GM19438 (cell line): ENCODE results near the gene POLD1.
"Not testable (repeated sequence)": the region's sequence is repeated elsewhere in the genome, so short reads cannot be mapped to it uniquely, and the experiment has no call there.

Source experiments
- ATAC-seq: cut with Tn5 transposase; IDR thresholded peaks from one replicate; pipeline ENCODE4 v1.9.1; 2021; ENCODE audit warnings: low read depth; ENCODE audit not compliant: unreplicated experiment

The POLD1 gene

DNA sequence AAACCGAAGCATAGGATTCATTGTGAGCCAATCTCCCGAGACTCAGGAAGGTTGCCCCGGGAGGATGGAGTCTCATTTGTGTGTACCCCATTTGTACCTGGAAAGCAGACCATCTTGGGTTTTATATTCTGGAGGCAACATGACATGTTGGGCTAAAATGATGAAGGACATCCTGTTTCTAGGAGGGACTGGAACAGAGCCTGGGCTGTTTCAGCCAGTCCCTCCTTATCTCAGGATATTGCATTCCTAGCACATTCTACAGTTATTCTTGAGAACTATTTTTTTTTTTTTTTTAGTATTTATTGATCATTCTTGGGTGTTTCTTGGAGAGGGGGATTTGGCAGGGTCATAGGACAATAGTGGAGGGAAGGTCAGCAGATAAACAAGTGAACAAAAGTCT, 6.1 kb downstream of the POLD1 start:
- ATAC-seq: not testable (repeated sequence)

DNA sequence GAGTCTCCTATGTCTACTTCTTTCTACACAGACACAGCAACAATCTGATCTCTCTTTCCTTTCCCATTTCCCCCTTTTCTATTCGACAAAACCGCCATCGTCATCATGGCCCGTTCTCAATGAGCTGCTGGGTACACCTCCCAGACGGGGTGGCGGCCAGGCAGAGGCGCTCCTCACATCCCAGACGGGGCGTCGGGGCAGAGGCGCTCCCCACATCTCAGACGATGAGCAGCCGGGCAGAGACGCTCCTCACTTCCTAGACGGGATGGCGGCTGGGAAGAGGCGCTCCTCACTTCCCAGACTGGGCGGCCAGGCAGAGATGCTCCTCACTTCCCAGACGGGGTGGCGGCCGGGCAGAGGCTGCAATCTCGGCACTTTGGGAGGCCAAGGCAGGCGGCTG, 6.8 kb downstream of the POLD1 start:
- not testable (repeated sequence) for ATAC-seq

DNA sequence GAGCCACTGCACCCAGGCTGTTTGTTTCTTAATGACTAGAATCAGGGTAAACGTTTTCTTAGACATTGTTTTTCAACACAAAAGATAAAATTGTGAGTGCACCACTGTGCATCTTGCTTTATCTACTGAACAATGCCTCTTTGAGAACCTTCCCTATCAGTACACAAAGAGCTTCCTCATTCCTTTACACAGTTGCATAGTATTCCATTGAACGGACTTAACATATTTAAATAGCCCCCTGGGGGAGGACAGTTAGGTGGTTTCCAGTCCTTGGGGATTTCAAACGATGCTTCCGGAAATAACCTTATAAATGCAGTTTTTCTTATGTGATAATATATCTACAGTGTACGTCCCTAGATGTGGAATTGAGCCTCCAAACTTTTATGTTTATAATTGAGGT, 8.6 kb downstream of the POLD1 start:
- no peak for ATAC-seq

DNA sequence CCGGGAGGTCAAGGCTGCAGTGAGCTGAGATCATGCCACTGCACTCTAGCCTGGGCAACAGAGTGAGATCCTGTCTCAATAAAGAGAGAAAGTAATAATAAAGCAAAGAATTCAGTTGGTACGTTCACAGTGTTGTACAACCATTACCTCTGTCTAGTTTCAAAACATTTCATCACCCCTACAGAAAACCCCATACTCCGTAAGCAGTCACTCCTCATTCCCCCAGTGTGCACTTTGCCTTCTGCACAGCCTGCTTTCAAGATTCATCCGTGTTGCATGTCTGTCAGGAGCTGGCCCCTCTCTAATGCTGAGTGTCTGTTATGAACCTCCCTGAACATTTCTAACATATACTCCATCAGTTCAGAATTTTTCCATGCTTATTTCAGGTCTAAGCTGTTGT, 9.4 kb downstream of the POLD1 start:
- ATAC-seq: no peak

DNA sequence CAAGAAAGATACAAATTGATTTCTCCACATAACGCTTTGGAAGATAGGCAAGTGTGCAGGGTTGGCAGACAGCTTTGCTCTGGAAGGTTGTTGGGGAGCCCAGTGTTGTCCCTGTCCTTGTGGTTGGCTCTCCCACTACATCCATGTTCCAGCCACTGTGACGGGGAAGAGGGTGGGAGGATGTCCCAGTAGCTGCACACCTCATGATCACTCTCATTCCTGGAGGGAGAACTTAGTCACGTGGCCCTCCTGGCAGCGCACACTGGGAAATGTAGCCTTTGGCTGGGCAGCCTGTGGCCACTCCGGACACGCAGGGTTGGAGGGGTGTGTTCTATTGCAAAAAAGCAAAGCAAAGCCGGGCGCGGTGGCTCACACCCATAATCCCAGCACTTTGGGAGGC, 9.9 kb downstream of the POLD1 start:
- ATAC-seq: no peak

DNA sequence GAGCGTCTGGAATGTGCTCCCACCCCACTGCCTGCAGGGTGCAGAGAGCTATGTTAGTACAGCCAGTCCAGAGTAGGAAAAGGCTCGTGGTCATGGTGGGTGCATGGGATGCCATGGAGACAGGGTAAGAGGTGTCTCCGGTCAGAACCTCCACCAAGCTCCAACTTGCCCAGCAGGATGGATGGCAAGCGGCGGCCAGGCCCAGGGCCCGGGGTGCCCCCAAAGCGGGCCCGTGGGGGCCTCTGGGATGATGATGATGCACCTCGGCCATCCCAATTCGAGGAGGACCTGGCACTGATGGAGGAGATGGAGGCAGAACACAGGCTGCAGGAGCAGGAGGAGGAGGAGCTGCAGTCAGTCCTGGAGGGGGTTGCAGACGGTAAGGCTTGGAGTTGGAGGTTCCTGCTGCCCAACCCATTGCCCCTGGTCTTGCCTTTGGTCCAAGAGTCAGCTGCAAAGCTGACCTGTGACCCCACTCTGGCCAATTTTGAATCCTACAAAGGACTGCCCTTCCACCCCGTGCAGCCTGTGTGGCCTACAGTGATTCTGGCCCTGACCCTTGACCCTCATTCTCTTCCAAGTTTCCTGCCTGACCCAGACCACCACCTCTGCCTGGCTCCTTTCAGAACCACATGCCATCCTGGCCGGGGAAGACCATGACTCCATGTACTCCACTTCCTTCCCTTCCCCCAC, 14.7 kb downstream of the POLD1 start:
- no peak for ATAC-seq

DNA sequence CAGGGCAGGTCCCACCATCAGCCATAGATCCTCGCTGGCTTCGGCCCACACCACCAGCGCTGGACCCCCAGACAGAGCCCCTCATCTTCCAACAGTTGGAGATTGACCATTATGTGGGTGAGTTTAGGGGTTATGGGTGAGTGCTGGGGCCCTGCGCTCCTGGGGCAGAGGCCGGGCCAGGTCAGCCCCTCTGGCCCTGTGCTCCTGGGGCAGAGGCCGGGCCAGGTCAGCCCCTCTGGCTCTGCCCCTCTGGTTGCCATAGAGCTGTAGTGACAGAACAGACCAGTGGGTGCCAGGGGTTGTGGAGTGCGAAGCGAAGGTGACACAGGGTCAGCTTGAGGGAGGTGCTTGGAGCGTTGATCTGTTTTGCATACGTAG, 15.2 kb downstream of the POLD1 start:
- ATAC-seq: no peak

DNA sequence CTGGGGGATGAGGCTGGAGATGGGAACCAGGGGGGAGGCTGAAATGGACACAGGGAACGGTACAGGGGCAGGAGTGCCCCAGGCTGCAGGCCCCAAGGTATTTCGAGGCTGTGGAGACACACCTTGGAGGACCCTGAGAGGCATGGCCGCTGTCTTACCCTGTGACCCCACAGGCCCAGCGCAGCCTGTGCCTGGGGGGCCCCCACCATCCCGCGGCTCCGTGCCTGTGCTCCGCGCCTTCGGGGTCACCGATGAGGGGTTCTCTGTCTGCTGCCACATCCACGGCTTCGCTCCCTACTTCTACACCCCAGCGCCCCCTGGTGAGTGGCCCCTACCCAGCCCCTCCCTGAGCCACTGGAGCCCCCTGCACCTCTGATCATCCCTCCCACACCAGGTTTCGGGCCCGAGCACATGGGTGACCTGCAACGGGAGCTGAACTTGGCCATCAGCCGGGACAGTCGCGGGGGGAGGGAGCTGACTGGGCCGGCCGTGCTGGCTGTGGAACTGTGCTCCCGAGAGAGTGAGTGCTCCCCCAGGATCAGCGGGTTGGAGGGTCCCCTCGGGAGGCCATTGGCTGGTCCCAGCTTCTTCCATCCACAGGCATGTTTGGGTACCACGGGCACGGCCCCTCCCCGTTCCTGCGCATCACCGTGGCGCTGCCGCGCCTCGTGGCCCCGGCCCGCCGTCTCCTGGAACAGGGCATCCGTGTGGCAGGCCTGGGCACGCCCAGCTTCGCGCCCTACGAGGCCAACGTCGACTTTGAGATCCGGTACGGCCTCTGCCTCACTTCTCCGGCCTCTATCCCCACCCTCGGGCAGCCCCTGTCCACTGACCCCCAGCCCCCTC, 17.7 kb downstream of the POLD1 start:
- no peak for ATAC-seq

DNA sequence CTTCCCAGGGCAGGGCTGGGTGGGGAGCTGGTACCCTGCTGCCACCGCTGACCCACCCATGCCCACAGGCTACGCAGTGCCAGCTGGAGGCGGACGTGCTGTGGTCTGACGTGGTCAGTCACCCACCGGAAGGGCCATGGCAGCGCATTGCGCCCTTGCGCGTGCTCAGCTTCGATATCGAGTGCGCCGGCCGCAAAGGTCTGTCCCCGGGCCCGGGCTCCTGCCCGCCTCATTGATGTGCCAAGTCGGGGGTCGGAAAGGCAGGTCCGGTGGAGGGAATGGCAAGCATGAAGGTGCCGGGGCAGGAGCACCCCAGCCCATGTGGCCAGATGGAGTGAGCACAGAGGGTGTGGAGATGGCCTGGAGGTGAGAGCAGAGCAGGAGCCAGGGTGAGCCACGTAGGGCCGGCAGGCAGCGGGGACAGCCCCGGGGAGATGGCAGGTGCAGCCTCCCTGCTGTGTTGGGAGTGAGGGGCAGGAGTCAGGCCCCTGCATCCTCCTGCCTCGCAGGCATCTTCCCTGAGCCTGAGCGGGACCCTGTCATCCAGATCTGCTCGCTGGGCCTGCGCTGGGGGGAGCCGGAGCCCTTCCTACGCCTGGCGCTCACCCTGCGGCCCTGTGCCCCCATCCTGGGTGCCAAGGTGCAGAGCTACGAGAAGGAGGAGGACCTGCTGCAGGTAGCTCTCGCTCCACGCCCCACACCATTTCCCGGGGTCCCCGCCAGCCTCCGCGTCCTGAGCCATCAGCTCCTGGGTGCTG, 18.6 kb downstream of the POLD1 start:
- no peak for ATAC-seq

DNA sequence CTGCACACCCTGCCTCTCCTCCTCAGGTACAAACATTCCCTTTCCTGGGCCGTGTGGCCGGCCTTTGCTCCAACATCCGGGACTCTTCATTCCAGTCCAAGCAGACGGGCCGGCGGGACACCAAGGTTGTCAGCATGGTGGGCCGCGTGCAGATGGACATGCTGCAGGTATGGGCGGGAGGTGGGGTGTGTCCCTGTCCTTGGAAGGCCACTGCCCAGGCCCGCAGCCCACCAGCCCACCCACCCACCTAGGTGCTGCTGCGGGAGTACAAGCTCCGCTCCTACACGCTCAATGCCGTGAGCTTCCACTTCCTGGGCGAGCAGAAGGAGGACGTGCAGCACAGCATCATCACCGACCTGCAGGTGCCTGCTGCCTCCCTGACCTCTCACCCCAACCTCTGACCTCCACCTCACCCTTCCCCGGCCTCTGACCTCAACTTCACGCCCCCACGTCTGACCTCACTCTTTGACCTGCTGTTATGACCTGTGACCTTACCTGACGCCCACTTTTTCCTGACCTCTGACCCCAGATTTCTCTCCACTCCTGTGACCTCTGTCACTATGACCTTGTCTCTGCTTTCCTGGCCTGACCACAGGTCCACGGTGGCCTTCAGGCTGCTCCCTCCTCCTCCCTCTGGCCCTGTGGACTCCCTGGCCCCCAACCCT, 22.1 kb downstream of the POLD1 start:
- no peak for ATAC-seq

DNA sequence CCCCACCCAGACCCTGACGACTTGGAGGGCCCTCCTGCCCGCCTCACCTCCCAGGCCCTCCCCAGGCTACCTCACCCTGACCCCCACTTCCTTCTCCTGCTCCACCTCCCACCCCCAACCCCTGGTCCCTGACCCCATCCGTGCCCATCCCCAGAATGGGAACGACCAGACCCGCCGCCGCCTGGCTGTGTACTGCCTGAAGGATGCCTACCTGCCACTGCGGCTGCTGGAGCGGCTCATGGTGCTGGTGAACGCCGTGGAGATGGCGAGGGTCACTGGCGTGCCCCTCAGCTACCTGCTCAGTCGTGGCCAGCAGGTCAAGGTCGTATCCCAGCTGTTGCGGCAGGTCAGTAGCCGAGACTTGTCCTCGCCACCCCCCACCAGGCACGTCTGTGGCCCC, 22.7 kb downstream of the POLD1 start:
- no peak for ATAC-seq

DNA sequence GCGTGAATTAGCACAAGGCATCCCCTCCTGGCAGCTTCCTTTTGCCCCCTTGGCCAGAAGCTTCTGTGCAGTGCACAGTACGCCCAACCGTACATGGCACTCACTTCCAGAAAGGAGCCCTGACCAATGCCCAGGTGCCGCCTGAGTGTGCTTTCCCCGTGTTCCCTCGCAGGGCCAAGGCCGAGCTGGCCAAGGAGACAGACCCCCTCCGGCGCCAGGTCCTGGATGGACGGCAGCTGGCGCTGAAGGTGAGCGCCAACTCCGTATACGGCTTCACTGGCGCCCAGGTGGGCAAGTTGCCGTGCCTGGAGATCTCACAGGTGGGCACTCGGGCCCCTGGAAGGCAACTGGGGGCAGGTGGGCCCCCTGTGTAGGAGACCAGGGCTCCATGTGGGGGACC, 25.2 kb downstream of the POLD1 start:
- ATAC-seq: no peak

DNA sequence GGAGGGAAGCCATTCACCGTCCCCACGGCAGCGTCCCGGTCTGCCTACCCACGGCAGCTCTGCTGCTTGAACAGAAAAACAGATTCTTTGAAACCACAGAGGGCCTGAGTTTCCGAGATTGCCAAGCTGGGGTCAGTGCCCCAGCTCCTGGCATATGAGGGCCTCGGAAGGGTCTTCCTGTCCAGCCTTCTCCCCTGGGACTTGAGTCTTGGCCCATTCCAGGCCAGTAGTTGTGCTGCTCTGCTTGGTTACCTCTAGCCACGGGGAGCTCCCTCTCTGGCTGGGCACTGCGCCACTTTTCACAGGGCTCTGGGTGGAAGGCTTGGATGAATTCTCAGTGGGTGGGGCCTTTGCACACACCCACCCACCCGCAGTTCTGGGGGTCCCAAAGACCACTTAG, 26.0 kb downstream of the POLD1 start:
- no peak for ATAC-seq

DNA sequence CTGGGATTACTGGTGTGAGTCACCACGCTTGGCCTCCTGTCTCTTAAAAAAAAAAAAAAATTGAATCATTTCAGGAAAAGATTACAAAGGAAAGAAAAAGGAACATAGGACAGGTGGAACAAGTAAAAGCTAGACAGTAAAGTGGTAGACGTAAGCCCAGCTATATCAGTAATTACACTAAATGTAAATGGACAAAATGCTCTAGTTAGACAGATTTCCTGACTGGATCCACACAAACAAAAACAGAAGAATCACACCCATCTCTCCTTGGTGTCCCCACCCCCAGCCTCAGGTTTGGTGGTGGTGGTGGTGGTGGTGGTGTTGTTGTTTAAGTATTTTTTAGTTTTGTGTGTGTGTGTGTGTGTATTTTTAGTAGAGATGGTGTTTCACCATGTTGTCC, 28.3 kb downstream of the POLD1 start:
- no peak for ATAC-seq

DNA sequence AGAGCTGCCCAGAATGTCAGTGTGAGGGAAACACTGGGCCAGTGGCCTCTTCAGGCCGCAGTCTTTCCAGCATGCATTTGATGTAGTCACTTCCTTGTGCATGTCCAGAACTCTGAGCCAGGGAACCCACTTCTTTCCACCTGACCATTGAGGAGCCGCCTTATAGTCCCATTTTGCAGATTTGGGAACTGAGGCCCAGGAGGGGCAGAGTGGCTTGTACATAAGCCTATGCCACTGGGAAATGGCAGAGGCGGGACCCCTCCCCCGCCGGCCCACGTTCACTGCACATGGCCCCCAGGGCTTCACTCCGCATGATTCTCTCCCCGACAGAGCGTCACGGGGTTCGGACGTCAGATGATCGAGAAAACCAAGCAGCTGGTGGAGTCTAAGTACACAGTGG, 28.9 kb downstream of the POLD1 start:
- no peak for ATAC-seq

DNA sequence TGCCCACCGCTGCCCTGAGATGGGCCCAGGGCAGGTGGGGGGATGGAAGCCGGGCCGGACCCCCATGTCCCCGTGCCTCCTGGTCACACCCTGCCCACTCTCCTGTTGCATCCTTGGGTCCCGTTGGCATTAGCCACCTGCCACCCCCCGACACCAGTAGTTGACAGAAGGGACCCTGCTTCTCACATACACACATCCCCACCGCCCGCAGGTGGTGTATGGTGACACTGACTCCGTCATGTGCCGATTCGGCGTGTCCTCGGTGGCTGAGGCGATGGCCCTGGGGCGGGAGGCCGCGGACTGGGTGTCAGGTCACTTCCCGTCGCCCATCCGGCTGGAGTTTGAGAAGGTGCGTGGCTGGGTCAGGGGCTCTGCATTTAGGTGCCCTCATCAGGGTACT, 29.4 kb downstream of the POLD1 start:
- no peak for ATAC-seq

DNA sequence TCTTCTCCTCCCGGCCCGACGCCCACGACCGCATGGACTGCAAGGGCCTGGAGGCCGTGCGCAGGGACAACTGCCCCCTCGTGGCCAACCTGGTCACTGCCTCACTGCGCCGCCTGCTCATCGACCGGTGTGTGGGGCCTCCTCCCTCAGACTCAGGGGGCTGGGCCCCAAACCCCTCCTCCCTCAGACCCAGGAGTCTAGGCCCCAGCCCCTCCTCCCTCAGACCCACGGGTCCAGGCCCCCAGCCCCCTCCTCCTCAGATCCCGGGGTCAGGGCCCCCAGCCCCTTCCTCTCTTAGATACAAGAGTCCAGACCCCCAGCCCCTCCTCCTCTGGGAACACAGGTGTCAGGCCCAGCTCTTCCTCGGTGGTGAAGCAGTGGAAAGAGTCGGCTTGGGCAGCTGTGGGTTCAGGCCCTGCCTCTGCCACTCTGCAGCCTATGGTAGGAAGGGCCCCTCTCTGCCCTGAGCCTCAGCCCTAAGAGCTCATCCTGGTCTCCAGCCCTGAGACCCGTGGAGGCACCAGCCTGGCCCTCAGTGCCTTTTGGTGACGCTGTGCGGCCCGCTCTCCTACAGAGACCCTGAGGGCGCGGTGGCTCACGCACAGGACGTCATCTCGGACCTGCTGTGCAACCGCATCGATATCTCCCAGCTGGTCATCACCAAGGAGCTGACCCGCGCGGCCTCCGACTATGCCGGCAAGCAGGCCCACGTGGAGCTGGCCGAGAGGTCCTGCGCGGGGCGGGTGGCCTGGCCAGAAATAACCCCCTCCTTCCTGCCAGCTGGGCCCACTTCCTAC, 30.9 kb downstream of the POLD1 start:
- ATAC-seq: no peak

DNA sequence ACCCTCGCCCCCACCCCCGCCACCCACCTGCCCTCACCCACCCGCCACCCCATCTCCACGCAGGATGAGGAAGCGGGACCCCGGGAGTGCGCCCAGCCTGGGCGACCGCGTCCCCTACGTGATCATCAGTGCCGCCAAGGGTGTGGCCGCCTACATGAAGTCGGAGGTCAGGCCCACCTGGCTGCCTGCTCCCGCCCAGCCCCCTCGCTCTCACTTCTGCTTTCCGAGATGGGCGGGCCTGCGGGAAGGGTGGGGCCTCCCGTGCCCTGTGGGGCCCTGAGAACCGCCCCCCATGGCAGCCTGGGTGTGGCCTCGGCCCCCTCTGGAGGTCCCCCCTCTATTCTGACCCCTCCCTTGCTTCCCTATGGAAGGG, 31.5 kb downstream of the POLD1 start:
- no peak for ATAC-seq

DNA sequence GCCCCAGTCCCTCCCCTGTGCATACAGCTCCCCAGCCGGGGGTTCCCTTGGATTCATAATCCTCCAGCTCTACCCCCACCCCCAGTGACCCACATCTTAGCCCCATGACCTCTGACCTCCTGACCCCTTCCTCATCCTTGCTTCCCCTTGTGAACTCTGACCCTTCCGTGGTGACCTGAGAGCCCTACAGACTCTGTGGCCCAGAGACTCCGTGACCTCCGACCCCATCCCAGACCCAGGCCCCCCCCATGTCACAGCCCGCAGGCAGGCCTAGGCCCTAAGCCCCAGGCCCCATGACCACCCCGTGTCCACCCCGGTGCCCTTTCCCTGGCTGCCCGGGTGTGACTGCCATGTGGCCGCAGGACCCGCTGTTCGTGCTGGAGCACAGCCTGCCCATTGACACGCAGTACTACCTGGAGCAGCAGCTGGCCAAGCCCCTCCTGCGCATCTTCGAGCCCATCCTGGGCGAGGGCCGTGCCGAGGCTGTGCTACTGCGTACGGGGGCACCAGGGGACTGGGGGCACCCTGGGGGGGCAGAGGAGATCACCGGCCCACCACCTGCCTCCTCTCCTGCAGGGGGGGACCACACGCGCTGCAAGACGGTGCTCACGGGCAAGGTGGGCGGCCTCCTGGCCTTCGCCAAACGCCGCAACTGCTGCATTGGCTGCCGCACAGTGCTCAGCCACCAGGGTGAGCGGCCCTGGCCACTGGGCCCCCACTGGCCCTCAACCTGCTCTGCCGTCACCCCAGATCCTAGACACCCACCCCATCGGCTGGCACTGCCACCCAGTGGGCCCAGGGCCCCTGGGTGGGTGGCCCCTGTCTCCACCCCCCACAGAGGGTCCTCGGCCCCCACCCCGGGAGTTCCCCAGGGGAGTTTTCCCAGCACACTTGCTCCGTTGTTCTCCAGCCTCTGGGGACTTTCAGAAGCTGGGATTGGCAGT, 32.2 kb downstream of the POLD1 start:
- ATAC-seq: no peak
